GM23338 (cell line): ENCODE results near the gene SLC4A4. TPM values are rescaled to one million over a fixed set of nuclear protein-coding genes. Genes with fewer than 3 reads are reported as not detected.
A peak's percentile ranks its signal among the peaks of the same experiment; 100 is the strongest.

Source experiments
- ATAC-seq: fragments of 200-7000 bp; cut with Tn5 transposase; 3 replicates; pipeline ENCODE4 v1.9.1; 2020
- DNase-seq: peaks from one replicate; pipeline ENCODE4 v3.0.0-alpha.2; 2015; ENCODE audit warnings: low spot score
- H2AFZ ChIP-seq: fragments of 200-600 bp; sonication (generic); 2 replicates; pipeline ENCODE4 v1.8.0; 2016; ENCODE audit warnings: antibody characterized with exemption, mild to moderate bottlenecking, moderate library complexity
- H3F3A ChIP-seq: fragments of 200-600 bp; sonication (generic); replicated peaks from 2 replicates; pipeline ENCODE4 v1.8.0; 2017; ENCODE audit warnings: antibody characterized with exemption, mixed run types, low read depth
- H3K27ac ChIP-seq: fragments of 200-600 bp; sonication (generic); 2 replicates; pipeline ENCODE4 v1.6.1; 2016; ENCODE audit warnings: low read depth
- H3K27me3 ChIP-seq: fragments of 200-600 bp; sonication (generic); 2 replicates; pipeline ENCODE4 v1.8.0; 2016; ENCODE audit warnings: mild to moderate bottlenecking, mixed run types, moderate library complexity; ENCODE audit not compliant: insufficient read depth
- H3K36me3 ChIP-seq: fragments of 200-600 bp; sonication (generic); 2 replicates; pipeline ENCODE4 v1.8.0; 2016; ENCODE audit warnings: mild to moderate bottlenecking; ENCODE audit not compliant: insufficient read depth
- H3K4me1 ChIP-seq: fragments of 200-600 bp; sonication (generic); 2 replicates; pipeline ENCODE4 v1.8.0; 2016; ENCODE audit warnings: mild to moderate bottlenecking, moderate library complexity; ENCODE audit not compliant: insufficient read depth
- H3K4me2 ChIP-seq: fragments of 200-600 bp; sonication (generic); 2 replicates; pipeline ENCODE4 v1.7.1; 2017; ENCODE audit warnings: mixed run types
- H3K4me3 ChIP-seq: fragments of 200-600 bp; sonication (generic); 2 replicates; pipeline ENCODE4 v1.6.1; 2016; ENCODE audit warnings: mixed run types
- H3K79me2 ChIP-seq: fragments of 200-600 bp; sonication (generic); replicated peaks from 2 replicates; pipeline ENCODE4 v1.8.0; 2017; ENCODE audit warnings: mild to moderate bottlenecking; ENCODE audit not compliant: insufficient read depth
- H3K9me2 ChIP-seq: fragments of 200-600 bp; sonication (generic); 2 replicates; pipeline ENCODE4 v1.8.0; 2017; ENCODE audit not compliant: insufficient read depth
- H4K20me1 ChIP-seq: fragments of 200-600 bp; sonication (generic); replicated peaks from 2 replicates; pipeline ENCODE4 v1.8.0; 2017; ENCODE audit warnings: mild to moderate bottlenecking; ENCODE audit not compliant: insufficient read depth
- H3K27ac Mint-ChIP-seq: 2 replicates; pipeline ENCODE4 v1.8.0; 2020; ENCODE audit warnings: inconsistent platforms, mild to moderate bottlenecking, moderate library complexity, mixed read lengths
- H3K27me3 Mint-ChIP-seq: 3 replicates; pipeline ENCODE4 v1.8.0; 2022; ENCODE audit warnings: low read depth, mild to moderate bottlenecking, moderate library complexity, mixed read lengths, inconsistent platforms; ENCODE audit not compliant: insufficient read depth, poor library complexity
- H3K36me3 Mint-ChIP-seq: 3 replicates; pipeline ENCODE4 v1.8.0; 2021; ENCODE audit warnings: low read depth, mild to moderate bottlenecking, inconsistent platforms, moderate library complexity, mixed read lengths
- H3K4me1 Mint-ChIP-seq: 3 replicates; pipeline ENCODE4 v1.8.0; 2020; ENCODE audit warnings: mild to moderate bottlenecking, inconsistent platforms, mixed read lengths
- H3K4me3 Mint-ChIP-seq: 3 replicates; pipeline ENCODE4 v1.8.0; 2021; ENCODE audit warnings: moderate library complexity, mild to moderate bottlenecking, inconsistent platforms, mixed read lengths
- H3K9me3 Mint-ChIP-seq: 3 replicates; pipeline ENCODE4 v1.8.0; 2020; ENCODE audit warnings: moderate library complexity, mild to moderate bottlenecking, inconsistent platforms, mixed read lengths
- EZH2 ChIP-seq: fragments of 200-600 bp; sonication (generic); IDR thresholded peaks from one replicate; pipeline ENCODE4 v1.8.0; 2017; ENCODE audit warnings: antibody characterized with exemption, mild to moderate bottlenecking, low read depth; ENCODE audit not compliant: unreplicated experiment
- EZH2phosphoT487 ChIP-seq: fragments of 200-600 bp; sonication (generic); IDR thresholded peaks from one replicate; pipeline ENCODE4 v1.8.1; 2018; ENCODE audit warnings: antibody characterized with exemption; ENCODE audit not compliant: unreplicated experiment
- JUNB ChIP-seq: IDR thresholded peaks from one replicate; pipeline ENCODE4 v1.6.1; 2016; ENCODE audit warnings: antibody characterized with exemption; ENCODE audit not compliant: unreplicated experiment
- STAT1 ChIP-seq: IDR thresholded peaks from one replicate; pipeline ENCODE4 v1.6.1; 2016; ENCODE audit warnings: antibody characterized with exemption; ENCODE audit not compliant: unreplicated experiment
- ZNF114 ChIP-seq: fragments of 250-450 bp; sonication (Bioruptor Pico); IDR thresholded peaks from 2 replicates; pipeline ENCODE4 v1.5.0; 2020; ENCODE audit warnings: mild to moderate bottlenecking, moderate library complexity
- ZNF462 ChIP-seq: fragments of 250-450 bp; sonication (Bioruptor Pico); IDR thresholded peaks from 2 replicates; pipeline ENCODE4 v1.5.0; 2020; ENCODE audit warnings: mild to moderate bottlenecking, moderate library complexity
- polyA plus RNA-seq: library from polyadenylated mRNA; unstranded; fragments of >200 nt; fragmentation: Nextera tagmentation; extraction: Ambion mirVana; gene quantifications from 2 replicates; pipeline ENCODE4 v1.2.1, GENCODE V29; 2016
- total RNA-seq: library from RNA; depleted of rRNA; stranded (reverse); fragments of >200 nt; shearing (Covaris generic); gene quantifications from 2 replicates; pipeline ENCODE4 v1.2.3, GENCODE V29; 2014
- TF ChIP-seq, protein P1 (sequence below), 2 experiments: fragments of 200-600 bp in 1 of 2; sonication (generic) in 1 of 2; conservative IDR thresholded peaks; 2 replicates each; pipeline versions ENCODE4 v1.5.1 to v1.6.1; 2016 to 2017; ENCODE audit warnings: antibody characterized with exemption in 2 of 2, low read depth in 2 of 2, mild to moderate bottlenecking in 2 of 2, moderate library complexity in 1 of 2
- TF ChIP-seq, protein P2 (sequence below): IDR thresholded peaks from one replicate; pipeline ENCODE4 v1.6.1; 2018; ENCODE audit warnings: antibody characterized with exemption; ENCODE audit not compliant: unreplicated experiment

SLC4A4 gene
- total and polyA plus RNA-seq, 2 experiments from 2014 or later = 1.0 to 1.5 TPM

DNA sequence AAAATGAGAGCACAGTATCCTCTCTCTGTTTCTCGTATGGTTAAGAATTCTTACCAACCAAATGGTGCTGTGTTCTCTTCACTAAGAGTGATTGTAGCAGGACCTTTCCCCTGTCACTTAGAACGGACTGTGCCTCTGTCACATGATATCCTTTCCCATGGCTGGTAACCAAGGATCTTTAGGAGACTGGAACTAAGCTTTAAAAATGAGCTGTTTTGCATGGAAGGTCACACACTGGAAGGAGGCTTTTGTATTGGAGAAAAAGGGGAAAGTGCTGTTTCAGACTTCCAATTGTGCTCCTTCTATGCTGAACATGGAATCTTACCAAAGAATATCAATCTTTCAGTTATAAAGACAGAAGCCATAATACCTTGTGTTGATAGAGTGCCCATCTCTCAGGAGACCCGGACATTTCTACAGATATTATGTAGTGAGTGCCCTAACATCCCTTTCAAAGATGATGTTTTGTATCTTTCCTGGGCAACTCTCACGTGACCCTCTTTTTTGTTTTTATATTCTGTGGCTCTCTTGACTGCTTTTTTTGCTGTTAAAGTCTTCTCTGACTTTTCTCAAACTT lies 148.6 kb downstream of the SLC4A4 start:
- H3K27ac ChIP-seq = no peak overlapping the region

DNA sequence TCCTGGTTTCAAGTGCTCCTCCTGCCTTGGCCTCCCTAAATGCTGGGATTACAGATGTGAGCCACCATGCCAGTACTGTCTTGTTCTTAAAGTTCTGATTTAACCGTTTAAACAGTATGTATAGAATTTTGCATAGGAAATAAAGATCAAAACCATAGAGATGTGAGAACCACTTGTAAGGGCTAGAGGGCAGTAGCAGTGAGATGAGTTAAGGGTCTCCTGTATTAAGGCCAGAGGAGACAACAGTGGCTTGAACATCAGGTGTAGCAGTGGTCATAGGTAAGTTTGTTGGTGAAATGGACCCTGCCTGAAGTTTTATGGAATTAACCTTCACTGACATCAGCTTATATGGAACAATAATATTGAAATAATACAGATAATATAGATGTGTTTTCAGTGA lies 155.7 kb downstream of the SLC4A4 start:
- peak; percentile 35; the same call in 1 of the 3 replicates for ATAC-seq
- no peak for TF ChIP-seq ZNF462

More for the DNA sequence above, 148.6 kb downstream of the SLC4A4 start:
- H3F3A ChIP-seq = no peaks in the 10 kb centered on the region
- H3K27me3 Mint-ChIP-seq = no peaks in the 10 kb centered on the region
- H3K36me3 Mint-ChIP-seq = no peaks in the 10 kb centered on the region
- ATAC-seq (peak; percentile 28; the same call in 2 of the 3 replicates), DNase-seq (peak; percentile 29)
- no peak overlapping the region for H3K4me3 ChIP-seq
- no peaks in the 10 kb centered on the region for H3K27me3 ChIP-seq
- H4K20me1 ChIP-seq = no peaks in the 10 kb centered on the region
- peaks cover 7% of the 10 kb centered on the region for H3K4me1 Mint-ChIP-seq
- no peak overlapping the region for H3K27ac Mint-ChIP-seq
- H3K9me3 Mint-ChIP-seq = no peaks in the 10 kb centered on the region
- H2AFZ ChIP-seq = peak overlapping the region; percentile 34; the same call in 1 of the 2 replicates
- no peaks in the 10 kb centered on the region for H3K9me2 ChIP-seq
- TF ChIP-seq JUNB (no peak), EZH2 (no peak), ZNF114 (CRISPR knock-in tag) (no peak), STAT1 (no peak), EZH2phosphoT487 (no peak)
- TF ChIP-seq, protein P1, sequence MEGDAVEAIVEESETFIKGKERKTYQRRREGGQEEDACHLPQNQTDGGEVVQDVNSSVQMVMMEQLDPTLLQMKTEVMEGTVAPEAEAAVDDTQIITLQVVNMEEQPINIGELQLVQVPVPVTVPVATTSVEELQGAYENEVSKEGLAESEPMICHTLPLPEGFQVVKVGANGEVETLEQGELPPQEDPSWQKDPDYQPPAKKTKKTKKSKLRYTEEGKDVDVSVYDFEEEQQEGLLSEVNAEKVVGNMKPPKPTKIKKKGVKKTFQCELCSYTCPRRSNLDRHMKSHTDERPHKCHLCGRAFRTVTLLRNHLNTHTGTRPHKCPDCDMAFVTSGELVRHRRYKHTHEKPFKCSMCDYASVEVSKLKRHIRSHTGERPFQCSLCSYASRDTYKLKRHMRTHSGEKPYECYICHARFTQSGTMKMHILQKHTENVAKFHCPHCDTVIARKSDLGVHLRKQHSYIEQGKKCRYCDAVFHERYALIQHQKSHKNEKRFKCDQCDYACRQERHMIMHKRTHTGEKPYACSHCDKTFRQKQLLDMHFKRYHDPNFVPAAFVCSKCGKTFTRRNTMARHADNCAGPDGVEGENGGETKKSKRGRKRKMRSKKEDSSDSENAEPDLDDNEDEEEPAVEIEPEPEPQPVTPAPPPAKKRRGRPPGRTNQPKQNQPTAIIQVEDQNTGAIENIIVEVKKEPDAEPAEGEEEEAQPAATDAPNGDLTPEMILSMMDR (conservative IDR thresholded peaks at IDR 0.05; ENCODE audit: low read depth in 2 of 2) = no peak
- TF ChIP-seq, protein P2, sequence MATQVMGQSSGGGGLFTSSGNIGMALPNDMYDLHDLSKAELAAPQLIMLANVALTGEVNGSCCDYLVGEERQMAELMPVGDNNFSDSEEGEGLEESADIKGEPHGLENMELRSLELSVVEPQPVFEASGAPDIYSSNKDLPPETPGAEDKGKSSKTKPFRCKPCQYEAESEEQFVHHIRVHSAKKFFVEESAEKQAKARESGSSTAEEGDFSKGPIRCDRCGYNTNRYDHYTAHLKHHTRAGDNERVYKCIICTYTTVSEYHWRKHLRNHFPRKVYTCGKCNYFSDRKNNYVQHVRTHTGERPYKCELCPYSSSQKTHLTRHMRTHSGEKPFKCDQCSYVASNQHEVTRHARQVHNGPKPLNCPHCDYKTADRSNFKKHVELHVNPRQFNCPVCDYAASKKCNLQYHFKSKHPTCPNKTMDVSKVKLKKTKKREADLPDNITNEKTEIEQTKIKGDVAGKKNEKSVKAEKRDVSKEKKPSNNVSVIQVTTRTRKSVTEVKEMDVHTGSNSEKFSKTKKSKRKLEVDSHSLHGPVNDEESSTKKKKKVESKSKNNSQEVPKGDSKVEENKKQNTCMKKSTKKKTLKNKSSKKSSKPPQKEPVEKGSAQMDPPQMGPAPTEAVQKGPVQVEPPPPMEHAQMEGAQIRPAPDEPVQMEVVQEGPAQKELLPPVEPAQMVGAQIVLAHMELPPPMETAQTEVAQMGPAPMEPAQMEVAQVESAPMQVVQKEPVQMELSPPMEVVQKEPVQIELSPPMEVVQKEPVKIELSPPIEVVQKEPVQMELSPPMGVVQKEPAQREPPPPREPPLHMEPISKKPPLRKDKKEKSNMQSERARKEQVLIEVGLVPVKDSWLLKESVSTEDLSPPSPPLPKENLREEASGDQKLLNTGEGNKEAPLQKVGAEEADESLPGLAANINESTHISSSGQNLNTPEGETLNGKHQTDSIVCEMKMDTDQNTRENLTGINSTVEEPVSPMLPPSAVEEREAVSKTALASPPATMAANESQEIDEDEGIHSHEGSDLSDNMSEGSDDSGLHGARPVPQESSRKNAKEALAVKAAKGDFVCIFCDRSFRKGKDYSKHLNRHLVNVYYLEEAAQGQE = no peak
- no peaks in the 10 kb centered on the region for H3K36me3 ChIP-seq
- H3K4me2 ChIP-seq = no peak overlapping the region
- H3K79me2 ChIP-seq = no peaks in the 10 kb centered on the region
- no peaks in the 10 kb centered on the region for H3K4me1 ChIP-seq
- H3K4me3 Mint-ChIP-seq = no peak overlapping the region

More for the DNA sequence above, 155.7 kb downstream of the SLC4A4 start:
- Histone ChIP-seq H3F3A (no peaks in the 10 kb centered on the region), H3K4me1 (no peaks in the 10 kb centered on the region), H3K27ac (no peak overlapping the region), H3K4me2 (no peak overlapping the region), H3K9me2 (no peaks in the 10 kb centered on the region), H3K36me3 (no peaks in the 10 kb centered on the region), H3K79me2 (no peaks in the 10 kb centered on the region), H3K27me3 (no peaks in the 10 kb centered on the region), H3K4me3 (no peak overlapping the region), H4K20me1 (no peaks in the 10 kb centered on the region), H2AFZ (no peak overlapping the region)
- Mint-ChIP-seq H3K9me3 (no peaks in the 10 kb centered on the region), H3K27ac (no peak overlapping the region), H3K36me3 (no peaks in the 10 kb centered on the region), H3K4me3 (no peak overlapping the region), H3K4me1 (peaks cover 12% of the 10 kb centered on the region), H3K27me3 (no peaks in the 10 kb centered on the region)
- DNase-seq = peak; percentile 4
